Heart left ventricle (tissue), 16 donors: Measurements from ENCODE around the gene LRRC3. TPM values are rescaled to one million over a fixed set of nuclear protein-coding genes. Genes with fewer than 3 reads are reported as not detected.

Source experiments
- ATAC-seq, 4 donors: fragments of 200-7000 bp; cut with Tn5 transposase; one replicate each; pipeline ENCODE4 v1.9.1; 2020 to 2022; ENCODE audit warnings: moderate library complexity in 4 of 4, mild to moderate bottlenecking in 3 of 4, moderate number of reproducible peaks in 1 of 4
- DNase-seq, 5 donors: peaks; one replicate each; pipeline ENCODE4 v3.0.0-alpha.2; 2020
- H3K27ac ChIP-seq, 12 donors: fragments of 200-600 bp; sonication (generic) in 4 of 12; one replicate each; pipeline versions ENCODE4 v1.5.0 to v1.8.0; 2016 to 2022; ENCODE audit warnings: mild to moderate bottlenecking in 2 of 12
- H3K27me3 ChIP-seq, 9 donors: fragments of 200-600 bp; sonication (generic) in 2 of 9; one replicate each; pipeline versions ENCODE4 v1.5.1 to v1.8.0; 2016 to 2022; ENCODE audit warnings: mild to moderate bottlenecking in 3 of 9
- H3K36me3 ChIP-seq, 9 donors: fragments of 200-600 bp; sonication (generic) in 2 of 9; one replicate each; pipeline versions ENCODE4 v1.5.0 to v1.8.0; 2018 to 2022; ENCODE audit warnings: mild to moderate bottlenecking in 2 of 9
- H3K4me1 ChIP-seq, 12 donors: fragments of 200-600 bp; sonication (generic) in 4 of 12; one replicate each; pipeline versions ENCODE4 v1.5.0 to v1.8.0; 2016 to 2022; ENCODE audit warnings: mild to moderate bottlenecking in 3 of 12
- H3K4me3 ChIP-seq, 12 donors: fragments of 200-600 bp; sonication (generic) in 4 of 12; one replicate each; pipeline versions ENCODE4 v1.5.0 to v1.8.0; 2017 to 2022; ENCODE audit warnings: mild to moderate bottlenecking in 9 of 12, moderate library complexity in 4 of 12
- H3K9me3 ChIP-seq, 12 donors: fragments of 200-600 bp; sonication (generic) in 4 of 12; one replicate each; pipeline versions ENCODE4 v1.5.0 to v1.8.0; 2016 to 2022; ENCODE audit warnings: mild to moderate bottlenecking in 1 of 12
- CTCF ChIP-seq, 12 donors: fragments of 200-600 bp; sonication (generic) in 4 of 12; IDR thresholded peaks; one replicate each; pipeline versions ENCODE4 v1.5.0 to v1.8.0; 2018 to 2022; ENCODE audit warnings: antibody characterized with exemption in 12 of 12, mild to moderate bottlenecking in 5 of 12
- POLR2A ChIP-seq, 2 donors: fragments of 450-650 bp; IDR thresholded peaks; one replicate each; pipeline ENCODE4 v1.6.1; 2017; ENCODE audit warnings: antibody characterized with exemption in 2 of 2, mild to moderate bottlenecking in 2 of 2, moderate library complexity in 2 of 2
- WGBS, 4 donors: extraction: QIAGEN DNeasy Blood & Tissue Kit in 2 of 4; methylation state at CpG; one replicate each; pipeline versions ENCODE4 v1.1.5 to v1.1.7; 2013 to 2018; 5-methylcytosine and 5-hydroxymethylcytosine counted together
- intact Hi-C, 10 donors: fragments of 100-400 bp; cut with DNase I; formaldehyde crosslinking; loops; one replicate each; pipeline versions ENCODE4 v1.11.1 to v1.14.2; 2022
- polyA plus RNA-seq, 2 donors: library from polyadenylated mRNA; stranded (reverse); fragments of 200-250 nt; gene quantifications; one replicate each; pipeline ENCODE4 v1.2.3, GENCODE V29; 2013
- total RNA-seq, 9 donors: library from RNA; depleted of rRNA in 2 of 9; stranded (reverse); fragments of >200 nt in 2 of 9; fragmentation: NEBNext Ultra II Directional in 3 of 9; extraction: Animal tissue kit (Norgen Biotek cat#: 25700) in 3 of 9; gene quantifications; one replicate each; pipeline versions ENCODE4 v1.1.0 to v1.2.4, GENCODE V29; 2016 to 2023
- donor health status: ischemic (EF 13 %, LVEDD 7.1; RV severe dilation, severe dysfunction).
- donor health status: healthy with polysubstance abuse.
- donor health status: DM: no; HTN: yes; CAD: no.
- donor health status: DM: no; HTN: no; CAD: no.
- donor health status: ischemic (EF 25% LVEDD 6.9; RV normal size, moderate dysfunction).
- donor health status: ischemic (EF 25% LVEDD 5.7; RV mildly dilated, moderate dysfunction).
- donor health status: healthy.
- donor health status: DM: yes; HTN: yes; CAD: no.
- donor health status: ischemic (EF 35%, LVEDD 5.7; RV mildly dilated, moderate dysfunction).
- donor health status: nonischemic (EF 11% LVEDD 7.7; RV severe dilation, severe dysfunction).
- donor health status: DM: yes; HTN: yes; CAD: no.
- donor health status: PGD.
- donor health status: ischemic (EF 29% LVEDD 5.4; RV normal size, mild dysfunction).
- donor health status: nonischemic (EF 23%, LVEDD 6.1; RV moderate dilation, normal function).

The LRRC3 gene
- total and polyA plus RNA-seq, 11 donors, result 1.4 to 5.8 (median 2.3) TPM

- ATAC-seq, result no peak
- WGBS, 4 donors, result 91 to 93% (median 93%) methylated on average over 28 of the region's 28 CpGs
Measured at GRCh38 chr21:44427241-44428120, 27.8 kb upstream of the LRRC3 start.

GRCh38 chr21:44428281-44428960, 26.9 kb upstream of the LRRC3 start:
- DNase-seq (peak in 1 of 5 donors; percentile 20), ATAC-seq (no peak)
- Histone ChIP-seq H3K4me1 (no peaks in the 10 kb centered on the region), H3K9me3 (peaks cover 0 to 28% (median 10%) of the 10 kb centered on the region in 12 donors), H3K27ac (no peak overlapping the region), H3K36me3 (peaks cover 0 to 26% (median 0%) of the 10 kb centered on the region in 9 donors), H3K27me3 (peaks cover 0 to 11% (median 0%) of the 10 kb centered on the region in 9 donors), H3K4me3 (no peak overlapping the region)
- WGBS, 4 donors, result 44 to 53% (median 46%) methylated on average over 2 to 3 of the region's 3 CpGs
- TF ChIP-seq POLR2A (IDR thresholded peaks at IDR 0.05) (no peak), CTCF (IDR thresholded peaks at IDR 0.05) (no peak)
- intact Hi-C loops, result loop anchor here in 1 of 10 donors (10.0 kb wide), 1 partner anchor 64 kb away; no protein-coding TSS in a partner anchor

More at GRCh38 chr21:44427241-44428120, 27.8 kb upstream of the LRRC3 start:
- Histone ChIP-seq H3K36me3 (peaks cover 0 to 26% (median 0%) of the 10 kb centered on the region in 9 donors), H3K4me3 (no peak overlapping the region), H3K27ac (no peak overlapping the region), H3K9me3 (peaks cover 0 to 28% (median 10%) of the 10 kb centered on the region in 12 donors), H3K27me3 (peaks cover 0 to 11% (median 0%) of the 10 kb centered on the region in 9 donors), H3K4me1 (no peaks in the 10 kb centered on the region)
- intact Hi-C loops, result loop anchor here in 1 of 10 donors (10.0 kb wide), 1 partner anchor 63 kb away; no protein-coding TSS in a partner anchor
- no peak for TF ChIP-seq POLR2A (IDR thresholded peaks at IDR 0.05)
- no peak for TF ChIP-seq CTCF (IDR thresholded peaks at IDR 0.05)
- peak in 1 of 5 donors; percentile 35 for DNase-seq

GRCh38 chr21:44429894-44430293, 25.4 kb upstream of the LRRC3 start:
- no peaks in the 10 kb centered on the region for H3K4me1 ChIP-seq
- intact Hi-C loops, result loop anchor here in 1 of 10 donors (10.0 kb wide), 1 partner anchor 65 kb away; no protein-coding TSS in a partner anchor
- 56 to 67% (median 63%) methylated on average over 1 of the region's 1 CpG for WGBS, 4 donors

More at GRCh38 chr21:44429894-44430293, 25.4 kb upstream of the LRRC3 start:
- H3K36me3 ChIP-seq, result peaks cover 0 to 16% (median 0%) of the 10 kb centered on the region in 9 donors
- H3K27me3 ChIP-seq, result peaks cover 0 to 11% (median 0%) of the 10 kb centered on the region in 9 donors
- H3K27ac ChIP-seq, result no peak overlapping the region
- DNase-seq (no peak), ATAC-seq (no peak)
- H3K9me3 ChIP-seq, result peaks cover 0 to 28% (median 10%) of the 10 kb centered on the region in 12 donors
- TF ChIP-seq POLR2A (IDR thresholded peaks at IDR 0.05), result no peak
- TF ChIP-seq CTCF (IDR thresholded peaks at IDR 0.05), result no peak
- H3K4me3 ChIP-seq, result no peak overlapping the region
